NOMO-1 treated with DMSO at 0.1 percent for 48 hours (cell line): Measurements from ENCODE around the gene GATB.
"Not testable (repeated sequence)": the region's sequence is repeated elsewhere in the genome, so short reads cannot be mapped to it uniquely, and the experiment has no call there.

Source experiments
- DNase-seq: peaks from one replicate; lab custom pipeline; 2025; ENCODE audit not compliant: unreplicated experiment; lab: John Stamatoyannopoulos, UW

The GATB gene

GRCh38 chr4:151785484-151786157 is 24.8 kb upstream of the GATB start:
- DNase-seq: no peak

- DNase-seq: no peak
Measured at GRCh38 chr4:151784706-151785105, 23.9 kb upstream of the GATB start.

- no peak for DNase-seq
Measured at GRCh38 chr4:151783867-151784266, 23.1 kb upstream of the GATB start.

- no peak for DNase-seq
Measured at GRCh38 chr4:151782296-151782695, 21.5 kb upstream of the GATB start.

GRCh38 chr4:151781026-151781425 is 20.2 kb upstream of the GATB start:
- DNase-seq: no peak

DNA sequence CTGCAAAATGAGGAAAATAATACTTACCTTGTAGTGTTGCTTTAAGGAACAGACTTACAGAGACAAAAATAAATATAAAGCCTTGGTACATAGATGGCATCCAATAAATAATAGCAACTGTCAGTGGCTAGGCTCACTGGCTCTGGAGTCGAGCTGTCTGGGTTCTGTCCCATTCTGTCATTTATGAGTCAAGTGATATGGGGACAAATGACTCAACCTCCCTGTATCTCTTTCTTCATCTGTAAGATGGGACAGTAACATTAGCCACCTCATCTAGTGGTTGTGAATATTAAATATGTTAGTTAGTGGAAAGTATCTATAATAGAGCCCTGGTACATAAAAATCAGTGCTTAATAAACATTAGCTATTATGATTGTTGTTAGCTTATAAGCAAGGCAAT is 16.7 kb upstream of the GATB start:
- DNase-seq: no peak

- DNase-seq: no peak
Measured at GRCh38 chr4:151774324-151774723, 13.5 kb upstream of the GATB start.

DNA sequence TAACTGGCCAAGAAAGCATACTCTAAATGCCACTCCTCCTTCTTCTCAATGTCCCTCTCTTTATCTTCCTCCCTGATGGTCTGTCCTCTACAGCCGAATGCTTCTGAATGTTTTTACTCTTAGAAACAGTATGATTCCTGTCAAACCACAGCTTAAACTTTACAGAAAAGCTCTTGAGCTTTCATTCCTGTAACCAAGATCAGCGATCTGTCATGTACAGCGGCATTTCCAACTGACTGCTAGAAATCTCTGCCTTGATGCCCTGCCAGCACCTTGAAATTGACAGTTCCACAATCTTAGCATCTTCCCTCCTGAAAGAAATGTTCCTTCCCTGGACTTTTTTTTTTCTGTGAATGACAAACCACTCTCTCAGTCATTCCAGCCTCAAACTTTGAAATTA is 11.5 kb upstream of the GATB start:
- no peak for DNase-seq

GRCh38 chr4:151771664-151772063 is 10.9 kb upstream of the GATB start:
- no peak for DNase-seq

DNA sequence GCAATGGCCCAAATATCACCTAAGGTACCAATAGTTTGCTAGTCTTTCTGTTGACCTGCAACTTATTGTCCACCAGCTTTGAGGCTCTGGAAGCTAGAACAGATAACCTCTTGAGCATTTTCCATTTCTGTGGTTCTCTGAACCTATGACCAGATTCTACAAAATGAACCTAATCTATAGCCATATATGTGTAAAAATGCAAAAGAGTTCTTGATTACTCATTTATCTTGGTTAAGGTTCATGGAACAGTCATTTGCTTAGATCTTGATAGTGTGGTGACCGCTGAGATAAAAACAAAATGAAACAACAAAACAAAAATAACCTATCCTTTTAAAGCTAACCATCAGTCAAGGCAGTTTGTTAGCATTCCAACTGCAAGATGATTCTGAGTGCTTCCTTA is 9.3 kb upstream of the GATB start:
- DNase-seq: no peak

DNA sequence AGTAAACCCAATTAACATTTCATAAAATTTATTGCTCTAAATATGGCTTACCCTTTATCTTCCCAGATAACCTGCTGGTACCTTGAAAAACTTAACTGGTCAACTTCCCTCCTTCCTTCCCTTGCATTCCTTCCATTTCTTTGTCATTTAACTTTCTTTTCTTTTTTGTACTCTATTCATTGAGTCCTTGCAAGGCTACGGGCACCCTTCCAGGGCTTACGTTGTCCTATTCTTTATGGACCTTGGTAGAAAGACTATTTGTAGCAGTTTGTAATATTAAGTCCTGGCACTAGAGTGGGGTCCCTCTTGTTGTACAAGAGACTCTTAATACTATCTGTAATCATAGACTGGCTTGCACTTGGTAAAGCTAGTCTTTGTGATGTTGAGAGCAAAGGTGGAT is 8.0 kb upstream of the GATB start:
- DNase-seq: no peak

DNA sequence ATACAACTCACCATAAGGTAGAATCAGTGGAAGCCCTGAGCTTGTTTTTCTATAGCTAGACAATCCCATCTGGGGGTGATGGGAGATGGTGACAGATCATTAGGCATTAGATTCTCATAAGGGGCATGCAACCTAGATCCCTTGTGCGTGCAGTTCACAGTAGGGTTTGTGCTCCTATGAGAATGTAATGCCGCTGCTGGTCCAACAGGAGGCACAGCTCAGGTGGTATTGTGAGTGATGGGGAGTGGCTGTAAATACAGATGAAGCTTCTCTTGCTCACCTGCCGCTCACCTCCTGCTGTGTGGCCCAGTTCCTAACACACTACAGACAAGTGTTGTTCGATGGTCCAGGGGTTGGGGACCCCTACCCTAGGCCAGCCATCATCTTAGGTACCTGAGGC is 5.9 kb upstream of the GATB start:
- DNase-seq: no peak

GRCh38 chr4:151760002-151760401 is 805 bp downstream of the GATB start:
- DNase-seq: no peak

GRCh38 chr4:151753056-151753455 is 7.8 kb downstream of the GATB start:
- no peak for DNase-seq

- no peak for DNase-seq
Measured at GRCh38 chr4:151750156-151750555, 10.7 kb downstream of the GATB start.

GRCh38 chr4:151745481-151746231 is 15.2 kb downstream of the GATB start:
- DNase-seq: no peak

- DNase-seq: no peak
Measured at GRCh38 chr4:151744614-151745013, 16.2 kb downstream of the GATB start.

GRCh38 chr4:151743894-151744293 is 16.9 kb downstream of the GATB start:
- no peak for DNase-seq

DNA sequence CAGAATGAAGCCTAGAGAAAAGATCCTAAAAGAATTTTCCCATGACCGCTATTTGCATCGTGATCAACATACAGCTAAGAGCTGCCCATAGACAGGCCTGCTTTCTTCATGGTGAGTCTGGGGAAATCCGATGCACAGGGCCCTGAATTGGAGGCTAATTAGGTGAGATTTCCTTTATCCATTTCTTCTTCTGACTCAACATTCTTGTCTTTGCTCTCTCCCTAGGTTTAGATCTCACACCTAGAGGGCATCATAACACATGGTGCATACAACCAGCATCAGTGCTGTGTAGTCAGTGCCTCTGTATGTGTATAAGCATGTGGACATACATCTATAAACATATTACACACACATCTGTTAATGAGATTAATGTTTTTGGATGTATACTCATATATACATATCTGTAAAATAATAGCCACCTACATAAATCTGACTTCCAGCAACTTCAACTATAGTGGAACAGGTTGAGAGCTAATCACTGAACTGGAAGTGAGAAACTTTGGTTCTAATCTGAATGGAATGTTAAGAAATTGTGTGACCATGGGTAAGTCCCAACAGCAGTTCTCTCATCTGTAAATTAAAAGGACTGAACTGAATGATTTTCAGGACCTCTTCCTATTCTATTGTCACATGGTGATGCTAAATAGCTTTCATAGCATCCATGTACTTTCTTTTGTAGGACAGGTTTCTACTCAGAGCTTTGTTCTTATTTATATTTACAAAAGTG is 17.5 kb downstream of the GATB start:
- DNase-seq: no peak

- DNase-seq: peak; percentile 18
Measured at GRCh38 chr4:151738720-151739517, 21.9 kb downstream of the GATB start.

DNA sequence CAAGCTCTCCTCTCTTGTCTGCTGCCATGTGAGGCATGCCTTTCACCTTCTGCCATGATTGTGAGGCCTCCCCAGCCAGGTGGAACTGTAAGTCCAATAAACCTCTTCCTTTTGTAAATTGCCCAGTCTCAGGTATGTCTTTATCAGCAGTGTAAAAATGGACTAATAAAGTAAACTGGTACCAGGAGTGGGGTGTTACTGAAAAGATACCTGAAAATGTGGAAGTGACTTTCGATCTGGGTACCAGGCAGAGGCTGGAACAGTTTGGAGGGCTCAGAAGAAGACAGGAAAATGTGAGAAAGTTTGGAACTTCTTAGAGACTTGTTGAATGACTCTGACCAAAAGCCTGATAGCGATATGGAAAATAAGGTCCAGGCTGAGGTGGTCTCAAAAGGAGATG is 24.0 kb downstream of the GATB start:
- not testable (repeated sequence) for DNase-seq
